ENCODE results near the gene ANKRD22. TPM values are rescaled to one million over a fixed set of nuclear protein-coding genes. Genes with fewer than 3 reads are reported as not detected.

The ANKRD22 gene
- total and polyA plus RNA-seq, 2 of the 8 experiments (the other 6 are each of a cell fraction or from before 2014, with no cell fraction given) = 0.68 TPM; not detected in 1

DNA sequence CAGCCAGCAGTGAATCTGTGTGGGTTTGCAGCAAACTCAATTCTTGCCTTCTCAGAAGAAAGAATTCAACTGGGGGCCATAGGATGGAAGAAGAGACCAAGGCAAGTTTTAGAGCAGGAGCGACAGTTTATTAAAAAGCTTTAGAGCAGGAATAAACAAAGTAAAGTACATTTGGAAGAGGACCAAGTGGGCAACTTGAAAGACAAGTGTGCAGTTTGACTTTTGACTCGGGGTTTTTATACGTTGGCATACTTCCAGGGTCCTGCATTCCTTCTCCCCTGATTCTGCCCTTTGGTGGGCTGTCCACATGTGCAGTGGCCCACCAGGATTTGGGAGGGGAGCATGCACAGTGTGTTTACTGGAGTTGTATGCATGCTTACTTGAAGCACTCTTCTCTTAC lies 3.0 kb upstream of the ANKRD22 start (continued):
- TF ChIP-seq HDAC2 (IDR thresholded peaks at IDR 0.05; ENCODE audit: borderline replicate concordance in 1 of 2, low read depth in 2 of 2, low read length in 2 of 2) (no peak), TCF12 (IDR thresholded peaks at IDR 0.05; ENCODE audit: low read depth, low read length) (no peak), CTCF (IDR thresholded peaks at IDR 0.05; ENCODE audit: control extremely low read depth in 1 of 3, insufficient read depth in 1 of 3, low read depth in 1 of 3, low read length in 3 of 3) (no peak), TAF1 (IDR thresholded peaks at IDR 0.05; ENCODE audit: low read depth, low read length) (no peak)
